Measurements from ENCODE around the gene MTRFR.

GRCh38 chr12:123269896-123270213 lies 36.6 kb downstream of the MTRFR start:
- TF ChIP-seq EZH2 (optimal IDR thresholded peaks at IDR 0.05; ENCODE audit: low read depth, low read length) (no peak), CTCF (IDR thresholded peaks at IDR 0.05; ENCODE audit: low read length) (no peak)
